ENCODE data around the gene PATL1.
"Not testable (repeated sequence)": the region's sequence is repeated elsewhere in the genome, so short reads cannot be mapped to it uniquely, and the experiment has no call there.

The PATL1 gene

DNA sequence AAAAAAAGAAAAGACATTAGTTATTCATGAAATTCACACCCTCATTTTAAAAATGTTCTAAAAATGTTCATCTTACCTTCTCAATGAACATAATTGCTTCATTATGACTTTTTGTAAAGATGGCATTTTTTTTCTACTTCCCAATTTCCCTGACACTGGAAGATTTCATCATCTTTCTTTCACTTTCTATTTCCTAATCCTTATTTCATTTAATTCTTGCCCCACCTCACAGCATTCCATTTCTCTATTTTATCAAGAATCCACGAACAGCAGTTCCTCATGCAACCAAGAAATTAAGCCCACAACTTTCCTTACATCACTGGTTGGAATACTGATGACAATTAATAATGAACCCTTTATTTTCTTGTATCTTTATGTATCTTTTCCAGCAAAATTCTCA, 1.9 kb downstream of the PATL1 start:
- in situ Hi-C loops (cut with HindIII; ENCODE audit: low pct_unique_long_range_greater_than_20kb, low sequenced_read_pairs), result no loop called here
- DNase-seq (ENCODE audit: low read depth in 1 of 2, low spot score in 1 of 2), result no peak
- TF ChIP-seq JUND (IDR thresholded peaks at IDR 0.05; ENCODE audit: low read depth), result no peak

- no peak for TF ChIP-seq JUND (IDR thresholded peaks at IDR 0.05; ENCODE audit: low read depth)
- DNase-seq (ENCODE audit: low read depth in 1 of 2, low spot score in 1 of 2), result no peak
- in situ Hi-C loops (cut with HindIII; ENCODE audit: low pct_unique_long_range_greater_than_20kb, low sequenced_read_pairs), result no loop called here
Observed at GRCh38 chr11:59660621-59661020, 8.2 kb downstream of the PATL1 start.

DNA sequence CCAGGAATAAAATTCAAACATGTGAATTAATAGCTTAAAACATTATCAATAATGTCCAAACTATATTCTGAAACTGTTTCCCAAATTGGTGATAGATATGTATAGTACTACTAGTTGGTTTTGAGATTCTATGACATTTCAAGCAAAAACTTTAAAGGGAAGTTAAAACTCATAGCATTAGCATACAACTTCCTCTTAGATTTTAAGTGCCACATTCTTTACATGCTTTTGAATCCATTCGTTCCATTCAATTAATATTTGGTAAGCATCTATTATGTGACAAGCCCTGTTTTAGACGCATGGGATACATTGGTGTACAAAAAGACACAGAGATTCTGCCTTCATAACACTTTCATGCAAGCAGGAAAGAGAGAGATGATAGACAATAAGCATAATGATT, 8.9 kb downstream of the PATL1 start:
- no peak for DNase-seq (ENCODE audit: low read depth in 1 of 2, low spot score in 1 of 2)
- in situ Hi-C loops (cut with HindIII; ENCODE audit: low pct_unique_long_range_greater_than_20kb, low sequenced_read_pairs), result no loop called here
- no peak for TF ChIP-seq JUND (IDR thresholded peaks at IDR 0.05; ENCODE audit: low read depth)

DNA sequence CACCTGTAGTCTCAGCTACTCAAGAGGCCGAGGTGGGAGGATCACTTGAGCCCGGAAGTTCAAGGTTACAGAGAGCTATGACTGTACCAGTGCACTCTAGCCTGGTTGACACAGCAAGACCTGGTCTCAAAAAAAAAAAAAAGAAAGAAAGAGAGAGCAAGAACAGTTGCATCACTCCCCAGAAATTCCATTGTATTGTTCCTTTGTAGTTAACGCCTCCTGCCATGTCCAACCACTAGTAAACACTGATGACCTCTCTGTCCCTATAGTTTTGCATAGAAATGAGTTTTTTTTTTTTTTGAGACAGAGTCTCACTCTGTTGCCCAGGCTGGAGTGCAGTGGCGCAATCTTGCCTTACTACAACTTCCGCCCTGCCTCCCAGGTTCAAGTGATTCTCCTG, 10.8 kb downstream of the PATL1 start:
- in situ Hi-C loops (cut with HindIII; ENCODE audit: low pct_unique_long_range_greater_than_20kb, low sequenced_read_pairs), result no loop called here
- no peak for DNase-seq (ENCODE audit: low read depth in 1 of 2, low spot score in 1 of 2)
- no peak for TF ChIP-seq JUND (IDR thresholded peaks at IDR 0.05; ENCODE audit: low read depth)

DNA sequence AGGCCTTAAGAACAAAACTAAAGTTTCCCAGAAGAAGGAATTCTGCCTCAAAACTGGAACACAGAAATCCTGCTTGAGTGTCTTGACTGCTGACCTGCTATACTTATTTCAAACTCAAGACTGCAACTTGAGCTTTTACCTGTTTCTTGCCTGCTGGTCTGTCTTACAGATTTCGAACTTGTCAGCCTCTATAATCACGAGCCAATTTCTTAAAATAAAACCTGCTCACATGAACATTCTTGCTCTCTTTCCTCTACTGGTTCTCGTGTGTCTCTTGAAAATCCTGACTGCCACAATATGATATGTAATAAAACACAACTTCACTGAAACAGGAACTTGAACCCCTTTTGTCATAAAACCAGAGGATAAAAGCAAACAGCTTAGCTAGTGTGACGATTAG, 13.9 kb downstream of the PATL1 start:
- DNase-seq (ENCODE audit: low read depth in 1 of 2, low spot score in 1 of 2), result no peak
- in situ Hi-C loops (cut with HindIII; ENCODE audit: low pct_unique_long_range_greater_than_20kb, low sequenced_read_pairs), result no loop called here
- TF ChIP-seq JUND (IDR thresholded peaks at IDR 0.05; ENCODE audit: low read depth), result no peak

DNA sequence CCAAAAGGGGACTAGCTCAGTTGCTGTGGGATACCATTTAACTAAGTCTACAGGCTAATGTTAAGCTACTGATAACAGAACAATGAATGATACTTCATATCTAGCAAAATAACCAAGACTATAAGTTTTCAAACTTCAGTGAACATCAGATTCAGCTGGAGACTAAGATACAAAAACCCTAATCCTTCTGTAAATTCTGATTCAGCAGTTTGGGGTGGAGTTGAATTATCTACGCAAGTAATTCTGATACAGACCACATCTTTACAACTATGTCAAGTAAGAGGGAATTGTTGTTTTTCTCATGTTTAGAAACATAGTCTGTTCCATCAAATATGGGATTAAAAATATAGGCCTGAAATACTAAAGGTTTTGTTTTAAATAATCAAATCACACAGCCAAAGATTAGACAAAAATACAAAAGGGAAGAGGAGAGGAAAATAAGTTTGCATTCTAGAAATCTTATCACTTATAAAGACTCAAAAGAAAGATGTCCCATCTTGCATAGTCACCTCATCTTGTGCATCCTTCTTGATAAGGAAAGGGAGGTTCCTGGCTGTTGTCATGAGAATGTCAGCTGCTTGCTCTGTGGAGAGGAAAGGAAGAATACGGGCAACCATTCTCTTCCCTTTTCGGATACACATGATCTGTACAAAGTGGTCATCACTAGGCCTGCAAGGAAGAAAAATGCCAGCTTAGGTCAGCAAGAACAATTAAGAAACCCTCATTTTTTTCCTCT, 21.4 kb downstream of the PATL1 start:
- no peak for DNase-seq (ENCODE audit: low read depth in 1 of 2, low spot score in 1 of 2)
- in situ Hi-C loops (cut with HindIII; ENCODE audit: low pct_unique_long_range_greater_than_20kb, low sequenced_read_pairs), result no loop called here
- no peak for TF ChIP-seq JUND (IDR thresholded peaks at IDR 0.05; ENCODE audit: low read depth)

- no peak for DNase-seq (ENCODE audit: low read depth in 1 of 2, low spot score in 1 of 2)
- TF ChIP-seq JUND (IDR thresholded peaks at IDR 0.05; ENCODE audit: low read depth), result no peak
- in situ Hi-C loops (cut with HindIII; ENCODE audit: low pct_unique_long_range_greater_than_20kb, low sequenced_read_pairs), result no loop called here
Observed at GRCh38 chr11:59644528-59644927, 24.3 kb downstream of the PATL1 start.

DNA sequence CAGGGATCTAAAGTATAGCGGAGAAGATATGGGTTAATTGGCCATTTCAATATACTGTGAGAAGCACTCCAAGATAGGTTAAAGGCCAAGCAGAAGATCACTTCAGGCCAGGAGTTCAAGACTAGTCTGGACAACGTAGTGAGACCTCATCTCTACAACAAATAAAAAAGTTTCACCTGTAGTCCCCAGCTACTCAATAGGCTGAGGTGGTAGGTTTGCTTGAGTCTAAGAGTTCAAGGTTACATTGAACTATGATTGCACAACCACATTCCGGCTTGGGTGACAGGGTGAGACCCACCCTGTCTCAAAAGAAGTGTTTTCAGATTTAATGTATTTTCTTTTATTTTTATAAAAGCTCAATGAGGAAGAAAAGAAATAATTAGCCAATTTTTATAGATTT, 25.4 kb downstream of the PATL1 start:
- in situ Hi-C loops (cut with HindIII; ENCODE audit: low pct_unique_long_range_greater_than_20kb, low sequenced_read_pairs), result no loop called here
- TF ChIP-seq JUND (IDR thresholded peaks at IDR 0.05; ENCODE audit: low read depth), result no peak
- DNase-seq (ENCODE audit: low read depth in 1 of 2, low spot score in 1 of 2), result no peak

DNA sequence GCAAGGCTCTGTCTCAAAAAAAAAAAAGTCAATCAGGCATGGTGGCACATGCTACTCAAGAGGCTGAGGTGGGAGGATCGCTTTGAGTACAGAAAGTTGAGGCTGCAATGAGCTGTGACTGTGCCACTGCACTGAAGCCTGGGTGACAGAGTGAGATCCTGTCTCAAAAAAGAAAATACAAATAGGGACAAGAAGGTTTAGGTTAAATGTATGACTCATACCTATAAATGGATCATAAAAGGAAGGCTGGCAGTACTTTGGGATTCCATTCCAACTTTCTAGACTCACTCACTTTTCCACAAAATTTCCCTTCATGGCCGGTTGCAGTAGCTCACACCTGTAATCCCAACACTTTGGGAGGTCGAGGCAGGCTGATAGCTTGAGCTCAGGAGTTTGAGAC, 27.7 kb downstream of the PATL1 start:
- no peak for TF ChIP-seq JUND (IDR thresholded peaks at IDR 0.05; ENCODE audit: low read depth)
- no peak for DNase-seq (ENCODE audit: low read depth in 1 of 2, low spot score in 1 of 2)
- in situ Hi-C loops (cut with HindIII; ENCODE audit: low pct_unique_long_range_greater_than_20kb, low sequenced_read_pairs), result no loop called here

DNA sequence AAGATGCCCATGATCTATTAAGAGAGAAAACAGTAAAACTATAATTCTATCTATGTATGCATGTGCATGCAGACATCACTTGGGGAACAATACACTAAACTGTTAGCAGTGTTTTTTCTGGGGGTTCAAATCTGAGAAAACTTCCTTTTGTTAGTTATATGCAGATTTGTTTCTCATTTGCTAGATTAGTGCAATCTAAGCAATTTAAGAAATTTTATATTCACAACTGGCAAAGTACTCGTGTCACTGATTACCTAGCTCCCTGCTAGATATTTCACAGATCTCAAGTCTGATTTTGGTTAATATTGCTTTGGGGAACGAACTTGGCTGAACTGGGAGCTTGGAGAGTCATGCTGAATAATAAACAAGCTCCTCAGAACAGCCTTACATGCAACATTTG, 38.3 kb downstream of the PATL1 start:
- in situ Hi-C loops (cut with HindIII; ENCODE audit: low pct_unique_long_range_greater_than_20kb, low sequenced_read_pairs), result no loop called here
- no peak for TF ChIP-seq JUND (IDR thresholded peaks at IDR 0.05; ENCODE audit: low read depth)
- no peak for DNase-seq (ENCODE audit: low read depth in 1 of 2, low spot score in 1 of 2)

GRCh38 chr11:59629996-59630395, 38.8 kb downstream of the PATL1 start:
- TF ChIP-seq JUND (IDR thresholded peaks at IDR 0.05; ENCODE audit: low read depth), result no peak
- in situ Hi-C loops (cut with HindIII; ENCODE audit: low pct_unique_long_range_greater_than_20kb, low sequenced_read_pairs), result no loop called here
- no peak for DNase-seq (ENCODE audit: low read depth in 1 of 2, low spot score in 1 of 2)

DNA sequence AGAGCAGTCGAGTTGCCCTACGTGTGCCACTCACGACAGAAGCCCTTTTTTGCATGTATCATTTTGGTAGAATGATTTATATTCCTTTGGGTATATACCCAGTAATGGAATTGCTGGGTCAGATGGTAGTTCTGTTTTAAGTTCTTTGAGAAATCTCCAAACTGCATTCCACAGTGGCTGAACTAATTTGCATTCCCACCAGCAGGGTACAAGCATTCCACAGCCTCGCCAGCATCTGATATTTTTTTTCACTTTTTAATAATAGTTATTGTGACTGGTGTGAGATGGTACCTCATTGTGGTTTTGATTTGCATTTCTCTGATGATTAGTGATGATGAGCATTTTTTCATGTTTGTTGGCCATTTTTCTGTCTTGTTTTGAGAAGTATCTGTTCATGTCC, 41.9 kb downstream of the PATL1 start:
- in situ Hi-C loops (cut with HindIII; ENCODE audit: low pct_unique_long_range_greater_than_20kb, low sequenced_read_pairs); DNase-seq (ENCODE audit: low read depth in 1 of 2, low spot score in 1 of 2): not testable (repeated sequence)

GRCh38 chr11:59625703-59626102, 43.1 kb downstream of the PATL1 start:
- TF ChIP-seq JUND (IDR thresholded peaks at IDR 0.05; ENCODE audit: low read depth), result no peak
- in situ Hi-C loops (cut with HindIII; ENCODE audit: low pct_unique_long_range_greater_than_20kb, low sequenced_read_pairs), result no loop called here
- no peak for DNase-seq (ENCODE audit: low read depth in 1 of 2, low spot score in 1 of 2)

- no peak for TF ChIP-seq JUND (IDR thresholded peaks at IDR 0.05; ENCODE audit: low read depth)
- in situ Hi-C loops (cut with HindIII; ENCODE audit: low pct_unique_long_range_greater_than_20kb, low sequenced_read_pairs), result no loop called here
- DNase-seq (ENCODE audit: low read depth in 1 of 2, low spot score in 1 of 2), result no peak
Observed at GRCh38 chr11:59617876-59618275, 51.0 kb downstream of the PATL1 start.
